PC-3 (cell line): ENCODE measurements around the gene L1TD1. TPM values are rescaled to one million over a fixed set of nuclear protein-coding genes. Genes with fewer than 3 reads are reported as not detected.
A peak's percentile ranks its signal among the peaks of the same experiment; 100 is the strongest.

Experiments used
- ATAC-seq: fragments of 200-7000 bp; cut with Tn5 transposase; 2 replicates; pipeline ENCODE4 v1.9.1; 2020; ENCODE audit warnings: mild to moderate bottlenecking, moderate library complexity
- BruUV-seq: library from RNA; stranded (reverse); fragments of 400-500 nt; replicated peaks from 2 replicates; lab custom pipeline; 2021; lab: Mats Ljungman, UMichigan
- CTCF ChIA-PET: fragments of 300-600 bp; sonication (Branson Sonifier 250); formaldehyde crosslinking; loops from one replicate; lab custom pipeline; 2022; ENCODE audit warnings: antibody characterized with exemption; lab: Charles Lee
- POLR2A ChIA-PET: fragments of 300-600 bp; sonication (Branson Sonifier 250); formaldehyde crosslinking; loops from one replicate; lab custom pipeline; 2022; ENCODE audit warnings: antibody characterized with exemption; ENCODE audit not compliant: unreplicated experiment; lab: Charles Lee
- DNase-seq: peaks from one replicate; pipeline ENCODE4 v3.0.0-alpha.2; 2015
- H2AFZ ChIP-seq: fragments of 300-600 bp; sonication (generic); 2 replicates; pipeline ENCODE4 v1.6.0; 2016; ENCODE audit warnings: antibody characterized with exemption, low read length
- H3F3A ChIP-seq: fragments of 300-600 bp; sonication (generic); one replicate; pipeline ENCODE4 v1.6.0; 2017; ENCODE audit warnings: antibody characterized with exemption, low read length, control low read depth, mild to moderate bottlenecking; ENCODE audit not compliant: unreplicated experiment
- H3K27ac ChIP-seq: fragments of 300-600 bp; sonication (generic); 2 replicates; pipeline ENCODE4 v1.5.1; 2016; ENCODE audit warnings: mild to moderate bottlenecking, low read length
- H3K27me3 ChIP-seq: fragments of 300-600 bp; sonication (generic); 2 replicates; pipeline ENCODE4 v1.6.1; 2016; ENCODE audit warnings: low read length, mixed read lengths
- H3K36me3 ChIP-seq: fragments of 300-600 bp; sonication (generic); 2 replicates; pipeline ENCODE4 v1.6.1; 2016; ENCODE audit warnings: low read depth, mixed run types, low read length, mixed read lengths
- H3K4me1 ChIP-seq: fragments of 300-600 bp; sonication (generic); 2 replicates; pipeline ENCODE4 v1.5.1; 2016; ENCODE audit warnings: low read length; ENCODE audit not compliant: insufficient read depth
- H3K4me2 ChIP-seq: fragments of 300-600 bp; sonication (generic); 2 replicates; pipeline ENCODE4 v1.6.0; 2016; ENCODE audit warnings: low read length
- H3K4me3 ChIP-seq: fragments of 300-600 bp; sonication (generic); 2 replicates; pipeline ENCODE4 v1.5.1; 2016; ENCODE audit warnings: mild to moderate bottlenecking, low read length, mixed read lengths
- H3K79me2 ChIP-seq: fragments of 300-600 bp; sonication (generic); 2 replicates; pipeline ENCODE4 v1.6.1; 2017; ENCODE audit warnings: low read length, mixed read lengths
- H3K9ac ChIP-seq: fragments of 300-600 bp; sonication (generic); 2 replicates; pipeline ENCODE4 v1.6.0; 2016; ENCODE audit warnings: mild to moderate bottlenecking, low read length
- H3K9me2 ChIP-seq: fragments of 300-600 bp; sonication (generic); replicated peaks from 2 replicates; pipeline ENCODE4 v1.6.1; 2016; ENCODE audit warnings: mixed run types, low read length, mixed read lengths
- H3K9me3 ChIP-seq: fragments of 300-600 bp; sonication (generic); 2 replicates; pipeline ENCODE4 v1.6.1; 2016; ENCODE audit warnings: low read length, mixed read lengths
- H4K20me1 ChIP-seq: fragments of 300-600 bp; sonication (generic); 2 replicates; pipeline ENCODE4 v1.6.1; 2016; ENCODE audit warnings: low read length, mixed read lengths
- CTCF ChIP-seq: fragments of 300-600 bp; sonication (generic); conservative IDR thresholded peaks from 2 replicates; pipeline ENCODE4 v1.5.1; 2017; ENCODE audit warnings: antibody characterized with exemption, low read depth, mild to moderate bottlenecking, low read length
- EZH2 ChIP-seq: fragments of 300-600 bp; sonication (generic); IDR thresholded peaks from one replicate; pipeline ENCODE4 v1.6.1; 2017; ENCODE audit warnings: antibody characterized with exemption, mild to moderate bottlenecking, low read length; ENCODE audit not compliant: unreplicated experiment
- EZH2phosphoT487 ChIP-seq: fragments of 300-600 bp; sonication (generic); IDR thresholded peaks from 2 replicates; pipeline ENCODE4 v1.6.1; 2018; ENCODE audit warnings: mild to moderate bottlenecking, antibody characterized with exemption, low read length, borderline replicate concordance
- intact Hi-C: fragments of 100-400 bp; cut with micrococcal nuclease; formaldehyde crosslinking; loops from 2 replicates; pipeline ENCODE4 v1.9.0; 2023
- total RNA-seq: library from RNA; depleted of rRNA; stranded (reverse); fragments of >200 nt; gene quantifications from 2 replicates; pipeline ENCODE4 v1.2.3, GENCODE V29; 2014

The L1TD1 gene
- total RNA-seq, 1 experiment from 2014 or later: not detected

- no peak overlapping the region for H2AFZ ChIP-seq
- H3K27me3 ChIP-seq: no peaks in the 10 kb centered on the region
- 0 out of 2 replicates have a peak overlapping the region, but pooled peaks have one; percentile 12 for H3K4me2 ChIP-seq
- TF ChIP-seq EZH2: no peak
- no peak for TF ChIP-seq CTCF
- no peak for TF ChIP-seq EZH2phosphoT487
- no peaks in the 10 kb centered on the region for H3K9me3 ChIP-seq
- no peaks in the 10 kb centered on the region for H3K9me2 ChIP-seq
- POLR2A ChIA-PET: no interaction called here
- no TSS peak for BruUV-seq
- intact Hi-C loops: no loop called here
- ATAC-seq (no peak), DNase-seq (no peak)
- H3K9ac ChIP-seq: no peak overlapping the region
- no peaks in the 10 kb centered on the region for H4K20me1 ChIP-seq
- CTCF ChIA-PET: interaction anchor here (0.6 to 0.7 kb wide), 2 partner anchors 41 to 191 kb away, joined by 3 to 8 read pairs; no protein-coding TSS in a partner anchor
- no peak overlapping the region for H3K4me3 ChIP-seq
- peaks cover 31% of the 10 kb centered on the region for H3K4me1 ChIP-seq
- no peaks in the 10 kb centered on the region for H3K79me2 ChIP-seq
- no peak overlapping the region for H3K27ac ChIP-seq
- no peaks in the 10 kb centered on the region for H3F3A ChIP-seq
- no peaks in the 10 kb centered on the region for H3K36me3 ChIP-seq
Observed at GRCh38 chr1:62229468-62229867, 34.8 kb downstream of the L1TD1 start.

GRCh38 chr1:62229932-62230331, 35.3 kb downstream of the L1TD1 start:
- DNase-seq (no peak), ATAC-seq (no peak)
- no peaks in the 10 kb centered on the region for H3K9me2 ChIP-seq
- H3K4me1 ChIP-seq: peaks cover 36% of the 10 kb centered on the region
- no TSS peak for BruUV-seq
- H3K27ac ChIP-seq: peak overlapping the region; percentile 49; the same call in 1 of the 2 replicates
- H3K79me2 ChIP-seq: no peaks in the 10 kb centered on the region
- ChIA-PET POLR2A (no interaction called here), CTCF (interaction anchor here (0.6 to 0.7 kb wide), 2 partner anchors 41 to 192 kb away, joined by 3 to 8 read pairs; no protein-coding TSS in a partner anchor)
- H3K36me3 ChIP-seq: no peaks in the 10 kb centered on the region
- no peaks in the 10 kb centered on the region for H3K9me3 ChIP-seq
- intact Hi-C loops: no loop called here
- TF ChIP-seq CTCF (no peak), EZH2 (no peak), EZH2phosphoT487 (no peak)
- H3K9ac ChIP-seq: no peak overlapping the region
- H3F3A ChIP-seq: no peaks in the 10 kb centered on the region
- no peaks in the 10 kb centered on the region for H4K20me1 ChIP-seq
- H3K4me3 ChIP-seq: no peak overlapping the region
- H2AFZ ChIP-seq: no peak overlapping the region
- H3K4me2 ChIP-seq: 0 out of 2 replicates have a peak overlapping the region, but pooled peaks have one; percentile 12
- no peaks in the 10 kb centered on the region for H3K27me3 ChIP-seq

- H3K4me2 ChIP-seq: peak overlapping the region; percentile 44
Observed at GRCh38 chr1:62230718-62231117, 36.1 kb downstream of the L1TD1 start.

More at GRCh38 chr1:62230718-62231117, 36.1 kb downstream of the L1TD1 start:
- Histone ChIP-seq H3K9me3 (no peaks in the 10 kb centered on the region), H3K27ac (peak overlapping the region; percentile 62), H3F3A (no peaks in the 10 kb centered on the region), H3K9ac (no peak overlapping the region), H3K4me3 (no peak overlapping the region), H4K20me1 (no peaks in the 10 kb centered on the region), H3K79me2 (no peaks in the 10 kb centered on the region), H3K4me1 (peaks cover 39% of the 10 kb centered on the region), H3K36me3 (no peaks in the 10 kb centered on the region), H2AFZ (no peak overlapping the region), H3K9me2 (no peaks in the 10 kb centered on the region), H3K27me3 (no peaks in the 10 kb centered on the region)
- CTCF ChIA-PET: interaction anchor here (0.5 kb wide), 1 partner anchor 12 kb away, joined by 3 read pairs; no protein-coding TSS in a partner anchor
- no peak for TF ChIP-seq CTCF
- no peak for TF ChIP-seq EZH2
- no peak for TF ChIP-seq EZH2phosphoT487
- BruUV-seq: no TSS peak
- DNase-seq (peak; percentile 97), ATAC-seq (peak; percentile 95)
- intact Hi-C loops: no loop called here
- POLR2A ChIA-PET: no interaction called here
